HG03558 (cell line): ENCODE measurements around the gene NDE1.
A peak's percentile ranks its signal among the peaks of the same experiment; 100 is the strongest.
"Not testable (repeated sequence)": the region's sequence is repeated elsewhere in the genome, so short reads cannot be mapped to it uniquely, and the experiment has no call there.

ENCODE experiments used
- ATAC-seq: cut with Tn5 transposase; IDR thresholded peaks from one replicate; pipeline ENCODE4 v1.9.1; 2021; ENCODE audit warnings: moderate number of reproducible peaks; ENCODE audit not compliant: unreplicated experiment; ENCODE audit errors: extremely low read depth

NDE1 gene, protein sequence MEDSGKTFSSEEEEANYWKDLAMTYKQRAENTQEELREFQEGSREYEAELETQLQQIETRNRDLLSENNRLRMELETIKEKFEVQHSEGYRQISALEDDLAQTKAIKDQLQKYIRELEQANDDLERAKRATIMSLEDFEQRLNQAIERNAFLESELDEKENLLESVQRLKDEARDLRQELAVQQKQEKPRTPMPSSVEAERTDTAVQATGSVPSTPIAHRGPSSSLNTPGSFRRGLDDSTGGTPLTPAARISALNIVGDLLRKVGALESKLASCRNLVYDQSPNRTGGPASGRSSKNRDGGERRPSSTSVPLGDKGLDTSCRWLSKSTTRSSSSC

DNA sequence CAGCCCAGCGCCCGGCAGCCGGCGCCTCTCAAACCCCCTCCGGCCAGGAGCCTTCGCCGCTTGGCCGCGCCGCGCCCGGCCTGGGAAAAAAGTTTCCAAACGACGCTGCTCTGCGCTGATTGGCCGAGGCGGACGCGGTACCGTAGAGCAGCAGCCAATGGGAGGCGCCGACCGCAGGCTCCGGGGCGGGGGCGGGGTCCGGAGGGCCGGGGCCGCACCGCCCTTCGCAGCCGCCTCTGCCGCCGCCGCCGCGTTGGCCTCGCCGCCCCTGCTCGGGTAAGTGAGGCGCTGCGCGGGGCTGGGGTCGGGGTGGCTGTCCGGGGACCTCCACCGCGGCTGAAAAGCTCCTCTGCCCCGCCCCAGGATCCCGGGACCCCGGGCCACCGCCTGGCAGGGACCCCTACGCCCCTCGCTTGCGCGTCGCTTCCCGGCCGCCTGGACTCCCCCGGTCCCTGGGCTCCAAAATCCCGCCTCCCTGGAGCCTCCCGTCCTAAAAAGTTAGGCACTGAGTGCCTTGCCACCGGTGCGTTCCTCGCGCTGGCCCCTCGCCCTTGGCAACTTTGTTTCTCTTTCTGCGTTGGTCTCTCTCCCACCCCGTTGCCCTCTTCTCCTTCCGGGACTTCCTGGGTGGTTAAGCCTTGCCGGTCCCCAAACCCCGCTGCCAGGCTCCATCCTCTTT, at the start of gene NDE1:
TSS of gene NDE1 (plus strand) at position 227 of the 679 bp plus-strand sequence. CDS start 14,534 bp downstream, outside the sequence.
- ATAC-seq, result peak; percentile 51

DNA sequence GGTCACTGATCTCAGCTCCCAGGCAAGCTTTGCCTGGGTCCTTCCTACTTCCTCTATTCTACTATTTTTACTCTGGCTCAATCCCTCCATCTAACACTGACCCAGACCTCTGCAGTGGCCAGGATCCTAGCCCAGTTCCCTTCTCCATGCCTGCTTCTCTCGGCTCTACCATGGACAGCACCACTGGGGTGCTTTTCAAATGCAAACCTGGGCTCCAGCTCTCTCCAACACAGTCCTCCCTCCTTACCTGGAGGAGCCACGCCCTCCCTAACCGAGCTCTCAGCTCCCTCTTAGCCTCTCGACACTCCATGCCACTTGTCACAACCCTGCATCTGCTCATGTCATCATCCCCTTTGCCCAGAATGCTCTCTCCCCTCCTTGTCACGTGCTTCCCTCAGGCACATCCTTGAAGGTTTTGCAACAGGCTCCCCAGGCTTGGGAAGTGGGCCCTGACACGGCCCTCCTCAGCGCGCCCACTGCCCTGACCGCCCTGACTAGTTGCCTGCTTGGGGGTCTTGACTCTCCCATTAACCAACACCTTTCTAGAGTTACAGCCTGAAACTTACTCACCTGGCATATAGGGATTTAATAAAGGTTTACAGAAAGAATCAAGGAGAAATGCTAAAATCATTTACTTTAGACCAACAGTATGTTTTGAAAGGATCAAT, 48.7 kb upstream of the NDE1 start:
- ATAC-seq, result no peak

DNA sequence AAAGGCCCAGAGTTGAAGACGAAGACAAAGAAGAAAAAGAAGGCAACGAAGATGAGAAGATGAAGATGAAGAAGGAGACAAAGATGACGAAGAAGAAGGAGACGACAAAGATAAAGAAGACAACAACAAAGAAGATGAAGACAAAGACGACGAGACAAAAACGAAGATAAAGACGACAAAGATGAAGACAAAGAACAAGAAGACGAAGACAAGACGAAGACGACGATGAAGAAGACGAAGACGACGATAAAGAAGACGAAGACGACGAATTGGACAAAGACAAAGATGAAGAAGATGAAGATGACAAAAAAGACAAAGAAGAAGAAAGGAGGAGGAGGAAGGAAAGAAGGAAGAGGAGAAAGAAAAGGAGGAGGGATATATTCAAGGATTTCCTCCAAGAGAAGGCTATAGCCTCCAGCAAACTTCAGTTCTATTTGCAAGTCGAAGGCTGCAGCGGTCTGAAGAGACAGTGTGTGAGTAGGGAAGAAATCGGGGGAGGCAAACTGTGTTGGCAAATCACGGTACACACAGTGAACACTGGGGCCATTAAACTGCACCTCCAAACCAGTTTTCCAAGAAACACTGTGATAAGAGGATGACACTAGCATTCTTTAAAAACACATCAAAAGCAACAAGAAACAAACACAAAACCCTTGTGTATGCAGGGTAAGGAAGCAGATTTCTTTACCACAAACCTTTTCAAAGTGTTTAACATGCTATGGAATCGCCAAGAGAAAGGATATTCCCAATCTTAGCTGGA, 47.6 kb upstream of the NDE1 start:
- no peak for ATAC-seq

DNA sequence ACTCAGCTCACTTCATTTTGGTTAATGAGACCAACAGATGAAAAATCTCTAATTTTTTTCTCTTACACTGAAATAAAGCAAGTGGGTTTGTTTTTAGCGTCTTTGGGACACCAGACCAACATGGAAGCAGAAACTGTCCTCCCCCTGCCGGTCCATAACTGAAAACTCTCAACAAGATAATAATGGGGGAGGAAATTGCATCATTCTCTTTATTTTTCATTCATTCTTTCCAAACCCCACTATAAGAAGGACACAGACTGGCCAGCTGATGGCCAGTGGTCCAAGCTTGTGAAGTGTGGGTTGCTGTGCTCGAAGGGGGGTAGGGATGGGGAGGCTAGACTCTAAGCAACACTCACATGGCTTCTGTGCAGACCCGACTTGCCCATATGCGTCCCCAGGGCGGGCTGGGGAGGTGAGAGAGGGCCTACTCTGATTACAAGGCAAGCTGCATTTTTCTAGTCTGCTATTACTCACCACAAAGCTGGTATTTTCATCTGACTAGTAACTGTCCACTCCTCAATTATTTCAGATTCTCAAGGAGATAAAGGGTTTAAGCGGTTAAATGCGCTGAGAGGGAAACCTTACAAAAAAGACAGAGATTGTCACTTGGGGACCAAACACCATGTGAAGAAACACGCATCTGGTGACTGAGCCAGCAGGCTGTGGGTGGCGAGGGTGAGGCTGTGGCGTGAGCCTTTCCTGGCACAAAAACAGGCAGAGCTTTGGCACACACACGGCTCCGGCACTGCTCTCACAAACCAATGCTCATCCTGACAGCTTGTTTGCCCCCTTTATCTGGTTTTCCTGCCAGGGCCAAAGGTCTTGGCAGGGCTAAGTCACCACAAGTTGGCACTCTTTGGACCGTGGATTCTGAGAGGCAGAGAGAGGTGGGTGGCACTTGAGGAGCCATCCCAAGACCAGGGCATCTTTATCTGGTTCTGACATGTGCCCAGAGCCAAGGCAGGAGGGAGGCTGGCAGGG, 45.3 kb upstream of the NDE1 start:
- ATAC-seq, result no peak

DNA sequence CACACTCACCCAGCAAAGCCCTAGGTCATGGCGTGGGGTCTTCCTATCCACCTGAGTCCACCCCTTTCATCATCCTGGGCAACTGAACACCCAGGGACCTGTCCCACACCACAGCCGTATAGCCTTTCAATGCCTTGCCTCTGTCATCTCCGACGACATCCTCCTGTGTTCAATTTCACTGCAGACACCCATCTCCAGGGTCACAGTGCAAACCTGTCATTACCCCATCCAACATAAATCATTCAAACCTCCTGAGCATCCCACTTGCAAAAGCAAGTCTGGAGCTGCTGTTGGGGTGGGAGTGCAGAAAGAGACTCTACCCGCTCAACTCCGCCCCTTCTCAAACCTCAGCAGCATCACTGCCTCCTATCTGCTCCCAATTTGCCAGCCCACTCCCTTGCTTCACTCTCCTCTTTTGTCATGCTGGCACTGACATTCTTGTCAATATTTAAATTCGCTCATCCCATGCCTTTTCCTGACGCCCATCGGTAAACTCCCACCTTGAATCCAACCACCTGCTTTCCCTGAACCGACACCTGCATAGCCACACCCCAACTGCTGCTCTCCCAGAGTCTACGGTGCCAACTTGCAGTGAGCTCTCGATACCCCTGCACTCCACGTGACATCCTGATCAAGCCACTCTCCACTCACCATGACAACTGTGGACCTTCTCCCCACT, 44.1 kb upstream of the NDE1 start:
- no peak for ATAC-seq

DNA sequence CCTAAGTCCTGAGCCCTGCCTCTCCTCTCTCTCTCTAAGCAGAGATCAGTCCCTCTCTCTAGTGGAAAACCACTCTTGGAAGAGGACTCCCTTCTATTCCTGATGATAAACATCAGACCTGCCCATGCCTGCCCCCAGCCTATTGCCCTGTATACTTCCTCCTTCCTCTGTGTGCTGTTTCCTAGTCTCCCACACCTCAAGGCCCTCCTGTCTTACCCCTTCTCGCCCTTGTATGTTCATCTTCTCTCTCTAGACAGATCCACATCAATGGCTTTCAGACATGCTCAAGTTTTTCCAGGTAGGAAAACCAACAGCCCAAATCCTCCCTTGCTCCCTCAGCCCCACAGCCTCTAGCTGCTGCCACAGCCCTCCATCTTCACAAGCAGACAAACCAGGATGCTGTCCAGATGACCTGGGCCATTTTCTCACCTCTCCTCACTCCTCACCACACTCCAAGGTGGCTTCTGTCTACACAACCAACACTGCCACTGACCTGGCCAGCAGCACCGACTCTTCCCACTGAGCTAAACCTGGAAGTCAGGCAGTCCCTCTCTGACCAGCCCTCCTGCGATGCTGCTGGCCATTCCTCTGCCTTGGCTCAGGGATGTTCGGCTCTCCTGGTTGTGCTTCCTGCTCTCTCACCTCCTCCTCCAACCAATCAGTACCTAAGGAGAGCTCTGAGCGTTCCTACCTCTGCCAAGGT, 43.4 kb upstream of the NDE1 start:
- no peak for ATAC-seq

DNA sequence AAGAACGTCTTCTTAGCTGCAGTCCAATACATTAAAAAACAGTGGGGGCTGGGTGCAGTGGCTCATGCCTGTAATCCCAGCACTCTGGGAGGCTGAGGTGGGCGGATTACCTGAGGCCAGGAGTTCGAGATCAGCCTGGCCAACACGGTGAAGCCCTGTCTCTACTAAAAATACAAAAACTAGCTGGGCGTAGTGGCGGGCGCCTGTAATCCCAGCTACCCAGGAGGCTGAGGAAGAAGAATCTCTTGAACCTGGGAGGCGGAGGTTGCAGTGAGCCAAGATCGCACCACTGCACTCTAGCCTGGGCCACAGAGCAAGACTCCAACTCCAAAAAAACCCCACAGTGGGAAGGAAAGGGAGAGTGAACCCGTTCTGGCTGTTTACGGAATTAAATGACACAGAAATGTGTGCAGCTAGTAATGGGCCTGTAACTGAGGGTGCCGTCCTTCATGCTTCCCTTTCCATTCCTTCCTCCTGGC, 42.8 kb upstream of the NDE1 start:
- ATAC-seq, result not testable (repeated sequence)

DNA sequence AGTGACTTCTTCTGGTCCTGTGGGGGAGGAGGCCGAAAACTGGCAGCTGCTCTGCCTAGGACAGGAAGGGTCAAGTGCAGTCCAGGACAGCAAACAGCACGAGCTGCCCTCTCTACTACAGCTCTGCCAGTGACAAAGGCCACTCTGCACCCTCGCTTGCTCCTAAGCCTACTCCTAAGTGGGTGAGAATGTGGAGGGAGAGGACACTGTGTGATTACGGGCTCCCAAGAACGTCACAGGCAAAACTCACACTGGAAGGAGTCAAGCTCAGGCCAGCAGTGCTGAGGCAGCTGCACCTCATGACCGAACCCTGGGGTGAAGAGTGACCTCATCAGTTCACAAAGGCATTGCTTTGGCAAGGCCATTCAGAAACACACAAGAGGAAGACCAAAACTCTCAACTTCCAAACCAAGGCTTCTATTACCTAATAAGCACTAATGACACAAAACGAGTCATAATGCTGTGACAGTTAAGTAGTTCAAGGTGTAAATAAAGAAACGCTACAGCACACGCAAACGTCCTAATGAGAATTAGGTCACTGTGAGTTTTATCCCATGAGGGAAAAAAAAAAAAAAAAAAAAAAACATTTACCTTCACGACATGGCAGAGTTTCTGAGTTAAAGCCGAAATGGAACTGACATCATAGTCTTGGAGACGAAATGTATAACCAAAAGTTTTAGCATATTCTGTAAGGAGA, 42.2 kb upstream of the NDE1 start:
- no peak for ATAC-seq

DNA sequence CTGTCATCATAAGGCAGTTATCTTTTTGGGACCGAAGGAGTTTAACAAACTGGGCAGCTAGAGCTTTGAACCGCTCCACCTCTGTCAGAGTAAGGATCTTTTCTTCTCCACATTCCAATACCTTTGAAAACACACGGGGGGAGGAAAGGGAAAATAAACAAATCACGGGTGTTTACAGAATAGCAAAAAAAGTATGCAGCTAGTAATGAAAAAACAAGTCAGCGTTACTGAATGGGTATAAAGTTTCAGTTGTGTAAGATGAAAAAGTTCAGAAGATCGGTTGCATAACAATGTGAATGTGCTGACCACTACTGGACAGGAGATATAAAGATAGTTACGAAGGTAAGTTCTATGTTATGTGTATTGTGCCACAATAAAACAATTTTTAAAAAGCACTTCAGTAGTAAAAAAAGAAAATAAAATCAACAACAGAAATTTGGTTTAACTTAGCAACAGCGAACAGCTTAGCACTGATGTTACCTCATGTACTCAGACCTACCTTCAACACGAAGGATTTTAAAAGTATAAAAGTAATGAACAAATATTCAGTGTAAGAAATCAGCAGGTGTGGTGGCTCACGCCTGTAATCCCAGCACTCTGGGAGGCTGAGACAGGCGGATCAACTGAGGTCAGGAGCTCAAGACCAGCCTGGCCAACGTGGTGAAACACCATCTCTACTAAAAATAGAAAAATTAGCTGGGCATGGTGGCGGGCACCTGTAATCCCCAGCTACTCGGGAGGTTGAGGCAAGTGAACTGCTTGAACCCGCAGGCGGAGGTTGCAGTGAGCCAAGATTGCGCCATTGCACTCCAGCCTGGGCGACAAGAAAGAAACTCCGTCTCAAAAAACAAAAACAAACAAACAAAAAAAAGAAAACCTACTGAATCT, 41.4 kb upstream of the NDE1 start:
- no peak for ATAC-seq

DNA sequence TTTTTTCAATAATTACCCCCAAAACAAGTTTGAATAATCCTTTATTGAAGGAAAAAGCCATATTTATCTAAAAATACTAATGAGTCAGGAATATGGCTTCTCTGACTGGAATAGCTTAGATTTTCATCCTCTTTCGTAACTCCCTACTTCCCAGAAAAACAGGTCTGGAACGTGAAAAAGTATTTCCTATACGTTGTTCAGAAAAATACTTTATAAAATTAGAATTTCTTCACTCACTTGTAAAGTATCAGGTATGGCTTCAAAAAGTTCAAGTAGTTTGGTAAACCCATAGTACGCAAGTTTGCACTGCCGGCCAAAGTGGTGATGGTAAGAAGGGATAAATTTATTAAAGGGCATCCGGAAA, 40.8 kb upstream of the NDE1 start:
- no peak for ATAC-seq

DNA sequence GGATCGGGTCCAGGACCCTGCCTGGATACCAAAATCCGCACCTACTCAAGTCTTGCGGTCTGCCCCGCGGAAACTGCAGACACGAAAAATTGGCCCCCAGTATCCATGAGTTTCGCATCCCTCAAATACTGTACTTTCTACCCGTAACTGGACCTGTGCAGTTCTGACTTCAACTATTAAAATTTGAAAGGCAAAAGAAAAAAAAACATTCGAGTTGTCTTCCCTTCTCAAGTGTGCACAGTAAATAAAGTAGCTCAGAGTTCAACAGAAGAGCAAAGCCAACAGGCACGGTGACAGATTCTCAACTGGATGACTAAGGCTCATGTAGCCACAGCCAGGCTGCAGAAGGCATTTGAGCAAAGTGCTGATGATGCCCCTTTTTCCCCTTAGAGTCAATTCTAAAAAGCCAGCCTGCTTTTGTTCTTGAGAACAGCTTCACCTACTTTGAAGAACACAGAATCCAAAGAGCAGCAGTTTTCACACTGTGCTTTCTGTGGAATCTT, 39.6 kb upstream of the NDE1 start:
- no peak for ATAC-seq

DNA sequence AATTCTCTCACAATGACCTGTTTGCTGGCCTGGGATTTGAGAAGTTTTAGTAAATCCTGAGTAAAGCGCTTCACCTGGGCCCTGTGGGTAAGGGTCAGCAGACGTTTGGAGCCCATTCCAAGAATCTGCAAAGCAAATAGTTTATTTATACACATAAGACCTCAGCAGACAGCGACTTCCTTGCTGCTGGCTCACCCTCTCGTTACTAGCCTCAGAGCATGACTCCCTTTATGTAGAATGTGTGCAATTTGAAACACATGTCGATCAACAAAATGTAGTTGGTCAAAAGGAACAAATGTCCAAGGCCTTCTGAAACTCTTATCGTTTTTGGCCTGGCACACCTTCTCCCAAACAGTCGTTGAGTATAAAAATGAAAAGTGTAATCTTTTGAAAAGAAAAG, 38.4 kb upstream of the NDE1 start:
- ATAC-seq, result no peak

DNA sequence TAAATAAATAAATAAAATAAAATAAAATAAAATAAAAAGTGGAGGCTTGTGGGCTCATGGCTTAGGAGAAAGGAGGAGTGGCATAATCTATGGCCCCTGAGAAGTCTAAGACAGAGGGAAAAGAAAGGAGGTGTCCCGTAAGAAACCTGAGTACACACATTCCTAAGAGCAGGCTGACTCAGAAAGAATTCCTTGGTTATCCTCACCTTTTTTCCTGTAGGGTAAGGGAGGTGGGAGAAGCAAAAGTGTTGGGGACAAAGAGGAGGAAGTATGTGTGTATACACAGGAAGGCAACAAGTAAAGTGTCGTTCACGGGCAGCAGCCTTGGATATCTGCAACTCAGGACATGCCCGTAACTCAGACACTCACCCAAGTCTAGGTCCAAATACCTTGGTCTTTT, 36.4 kb upstream of the NDE1 start:
- no peak for ATAC-seq

DNA sequence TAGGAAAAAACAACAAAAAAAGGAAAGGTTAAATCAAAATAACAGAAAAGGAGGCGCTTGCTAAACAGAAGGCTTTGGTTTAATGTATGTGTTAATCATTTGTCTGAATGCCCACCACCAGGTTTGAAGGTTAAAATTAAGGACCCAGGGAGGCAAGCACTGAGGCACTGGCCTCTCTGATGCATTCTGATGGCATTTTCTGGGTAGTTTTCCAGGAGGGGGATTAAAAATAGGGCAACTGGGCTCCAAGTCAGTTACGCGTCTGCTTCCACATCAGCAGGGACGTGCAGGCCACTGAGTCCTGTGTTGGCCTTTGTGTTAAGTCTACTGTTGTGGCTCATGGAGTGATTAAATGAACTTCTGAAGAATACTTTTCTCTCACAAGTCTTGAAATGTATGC, 34.0 kb upstream of the NDE1 start:
- no peak for ATAC-seq

DNA sequence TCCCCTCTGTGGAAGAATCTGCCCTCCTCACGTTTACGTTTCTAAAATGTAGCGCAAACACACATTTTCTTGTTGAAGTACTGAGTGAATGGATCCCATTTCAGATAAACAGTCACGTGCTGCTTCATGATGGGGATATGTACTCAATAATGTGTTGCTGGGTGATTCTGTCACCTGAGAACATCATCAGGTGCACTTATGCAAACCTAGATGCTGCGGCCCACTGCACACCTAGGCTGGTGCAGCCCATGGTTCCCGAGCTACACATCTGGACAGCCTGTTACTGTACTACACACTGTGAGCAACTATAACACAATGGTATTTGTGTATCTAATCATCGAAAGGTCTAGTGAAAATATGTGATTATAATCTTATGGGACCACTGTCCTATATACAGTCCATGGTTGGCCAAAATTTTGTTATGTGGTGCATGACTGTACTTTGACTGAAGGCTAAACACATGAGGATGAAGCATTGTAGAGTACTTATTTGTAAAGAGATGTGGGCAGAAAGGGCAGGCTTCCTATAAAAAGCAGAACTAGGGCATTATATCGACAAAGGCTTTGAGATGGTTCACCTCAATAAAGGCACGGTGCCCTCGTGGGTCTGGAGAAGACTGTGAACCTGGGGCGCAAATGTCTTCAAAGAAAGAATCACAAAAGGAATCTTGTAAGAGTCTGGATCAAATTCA, 33.4 kb upstream of the NDE1 start:
- no peak for ATAC-seq

DNA sequence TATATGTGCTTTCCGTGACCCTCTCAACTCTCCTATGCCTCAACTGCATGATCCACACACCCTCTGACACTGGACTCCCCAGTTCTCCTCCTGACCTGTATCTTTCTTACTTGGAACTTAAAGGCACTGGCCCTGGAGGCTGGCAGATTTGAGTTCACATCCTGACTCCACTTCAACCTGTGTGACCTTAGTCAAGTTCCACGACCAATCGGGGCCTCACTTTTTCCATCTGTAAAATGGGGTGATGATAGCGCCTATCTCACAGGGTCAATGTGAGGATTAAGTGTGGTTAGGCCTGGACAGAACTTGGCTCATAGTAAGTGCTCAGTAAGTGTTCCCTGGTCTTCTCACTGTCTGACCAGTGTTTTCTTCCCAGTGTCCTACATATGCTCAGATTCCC, 32.1 kb upstream of the NDE1 start:
- no peak for ATAC-seq
